GM18505 (cell line): ENCODE results near the gene ZNF680.
A peak's percentile ranks its signal among the peaks of the same experiment; 100 is the strongest.

ENCODE experiments used
- ATAC-seq: cut with Tn5 transposase; IDR thresholded peaks from one replicate; pipeline ENCODE4 v1.9.1; 2021; ENCODE audit not compliant: unreplicated experiment
- POLR2A ChIP-seq: IDR thresholded peaks from 4 replicates; pipeline ENCODE4 v1.6.1; 2011; ENCODE audit warnings: borderline replicate concordance; ENCODE audit not compliant: insufficient read depth, insufficient read length; ENCODE audit errors: extremely low read depth

Gene ZNF680

DNA sequence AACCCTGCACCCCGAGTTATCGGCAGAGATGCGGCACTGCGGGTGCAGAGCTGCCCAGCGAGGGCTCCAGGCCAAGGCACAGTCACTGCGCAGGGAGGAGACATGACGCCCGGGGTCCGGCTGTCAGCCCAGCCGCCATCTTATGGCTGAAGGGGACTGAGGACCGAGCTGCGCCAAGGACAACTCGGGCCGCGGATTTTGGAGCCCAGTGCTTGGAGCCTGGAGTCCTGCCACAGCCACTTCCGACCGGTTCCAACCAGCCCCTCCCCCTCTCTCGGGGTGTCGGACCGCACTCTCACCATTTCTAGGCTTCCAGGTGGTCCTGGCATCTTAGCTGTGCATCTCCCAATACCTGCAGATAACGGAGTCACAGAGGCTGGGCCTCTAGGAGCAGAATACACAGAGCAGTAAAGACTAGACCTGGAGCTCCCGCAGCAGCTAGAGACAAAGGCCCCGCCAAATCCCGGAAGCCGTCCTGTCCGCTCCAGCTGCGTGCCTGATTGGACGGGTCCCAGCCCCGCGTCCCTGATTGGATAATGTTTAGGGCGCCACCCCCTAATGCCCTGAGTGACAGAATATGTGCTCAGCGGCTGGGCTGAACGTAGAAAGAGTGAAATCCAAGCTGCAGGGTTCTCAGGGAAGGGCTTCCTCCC is at the start of gene ZNF680:
ZNF680 (minus strand) TSS at position 446 of the 653 bp plus-strand sequence; CDS start at position 329, 117 bp downstream.
- peak; percentile 61 for TF ChIP-seq POLR2A
- peak; percentile 99 for ATAC-seq

GRCh38 chr7:64612452-64612851 is 49.6 kb upstream of the ZNF680 start:
- no peak for TF ChIP-seq POLR2A
- ATAC-seq, result no peak

DNA sequence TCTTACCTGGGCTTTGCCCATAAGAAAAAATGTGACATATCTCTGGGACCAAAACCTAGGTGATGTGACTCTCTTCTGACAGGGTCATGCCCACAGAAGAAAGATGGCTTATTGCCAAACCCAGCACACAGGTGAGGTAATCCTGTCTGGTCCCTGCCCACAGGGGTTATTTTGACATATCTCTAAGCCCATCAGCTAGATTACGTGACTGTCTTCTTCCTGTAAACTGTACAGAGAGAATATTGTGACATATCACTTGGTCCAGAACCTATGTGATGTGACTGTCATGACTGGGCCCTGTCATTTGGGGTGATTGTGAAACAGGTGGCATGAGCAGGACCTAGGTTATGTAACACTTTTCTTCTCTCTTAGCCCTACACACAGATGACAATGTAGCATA is 48.8 kb upstream of the ZNF680 start:
- no peak for ATAC-seq
- no peak for TF ChIP-seq POLR2A

GRCh38 chr7:64610997-64611396 is 48.1 kb upstream of the ZNF680 start:
- no peak for ATAC-seq
- TF ChIP-seq POLR2A, result no peak

DNA sequence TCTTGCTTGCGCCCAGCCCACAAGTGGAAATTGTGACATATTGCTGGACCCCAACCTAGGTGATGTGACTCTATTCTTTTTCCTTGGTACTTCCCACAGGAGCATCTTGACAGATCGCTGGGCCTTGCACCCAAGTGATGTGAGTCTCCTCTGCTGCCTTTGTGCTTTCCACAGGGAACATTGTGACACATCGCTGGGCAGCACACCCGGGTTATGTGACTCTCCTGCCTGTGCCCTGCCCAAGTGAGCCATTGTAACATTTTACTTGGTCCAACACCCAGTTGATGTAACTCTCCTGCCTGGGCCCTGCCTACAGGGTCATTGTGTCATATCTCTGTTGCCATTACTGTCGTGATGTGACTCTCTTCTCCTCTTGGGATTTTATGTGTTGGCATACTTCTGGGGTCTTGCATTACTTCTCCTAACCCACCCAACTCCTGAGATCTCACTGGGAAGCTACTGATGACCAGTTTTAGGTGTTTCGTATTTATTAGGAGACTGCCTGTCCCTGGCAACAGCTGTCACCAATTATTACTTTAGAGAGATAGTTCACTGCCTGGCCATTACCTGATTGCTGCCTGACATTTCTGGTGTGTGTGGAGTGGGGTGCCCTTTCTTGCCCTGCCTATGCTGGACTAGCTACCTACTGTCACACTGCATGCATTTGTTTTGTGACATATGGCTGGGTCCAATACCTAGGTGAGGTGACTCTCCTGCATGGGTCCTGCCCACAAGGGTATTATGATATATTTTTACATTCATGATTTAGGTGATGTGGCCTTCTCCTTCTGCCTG is 45.4 kb upstream of the ZNF680 start:
- no peak for TF ChIP-seq POLR2A

GRCh38 chr7:64606385-64606784 is 43.5 kb upstream of the ZNF680 start:
- no peak for TF ChIP-seq POLR2A
- no peak for ATAC-seq

More for the DNA sequence above, 45.4 kb upstream of the ZNF680 start:
- ATAC-seq, result no peak

GRCh38 chr7:64603271-64603670 is 40.4 kb upstream of the ZNF680 start:
- no peak for TF ChIP-seq POLR2A
- no peak for ATAC-seq

DNA sequence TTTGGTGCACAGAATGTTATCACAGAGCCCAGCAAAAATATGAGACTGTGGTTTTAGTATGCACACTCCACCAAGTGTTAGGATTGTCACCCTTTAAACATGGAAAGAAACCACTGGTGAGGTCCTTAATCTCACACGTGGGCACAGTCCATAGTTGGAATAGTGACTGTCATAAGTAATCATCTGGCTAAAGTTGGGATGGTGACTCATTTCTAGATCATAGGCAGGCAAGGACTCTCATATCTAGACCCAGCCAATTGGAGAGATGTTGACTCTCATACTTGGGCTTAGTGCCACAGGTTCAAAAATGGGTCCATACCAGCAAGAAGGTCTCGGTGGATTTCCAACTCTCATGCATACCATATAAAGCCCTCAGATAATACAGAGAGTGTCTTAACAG is 39.6 kb upstream of the ZNF680 start:
- ATAC-seq, result no peak
- TF ChIP-seq POLR2A, result no peak

GRCh38 chr7:64602086-64602485 is 39.2 kb upstream of the ZNF680 start:
- no peak for TF ChIP-seq POLR2A
- no peak for ATAC-seq

GRCh38 chr7:64599359-64599758 is 36.5 kb upstream of the ZNF680 start:
- ATAC-seq, result no peak
- TF ChIP-seq POLR2A, result no peak

GRCh38 chr7:64590971-64591370 is 28.1 kb upstream of the ZNF680 start:
- no peak for ATAC-seq
- TF ChIP-seq POLR2A, result no peak

DNA sequence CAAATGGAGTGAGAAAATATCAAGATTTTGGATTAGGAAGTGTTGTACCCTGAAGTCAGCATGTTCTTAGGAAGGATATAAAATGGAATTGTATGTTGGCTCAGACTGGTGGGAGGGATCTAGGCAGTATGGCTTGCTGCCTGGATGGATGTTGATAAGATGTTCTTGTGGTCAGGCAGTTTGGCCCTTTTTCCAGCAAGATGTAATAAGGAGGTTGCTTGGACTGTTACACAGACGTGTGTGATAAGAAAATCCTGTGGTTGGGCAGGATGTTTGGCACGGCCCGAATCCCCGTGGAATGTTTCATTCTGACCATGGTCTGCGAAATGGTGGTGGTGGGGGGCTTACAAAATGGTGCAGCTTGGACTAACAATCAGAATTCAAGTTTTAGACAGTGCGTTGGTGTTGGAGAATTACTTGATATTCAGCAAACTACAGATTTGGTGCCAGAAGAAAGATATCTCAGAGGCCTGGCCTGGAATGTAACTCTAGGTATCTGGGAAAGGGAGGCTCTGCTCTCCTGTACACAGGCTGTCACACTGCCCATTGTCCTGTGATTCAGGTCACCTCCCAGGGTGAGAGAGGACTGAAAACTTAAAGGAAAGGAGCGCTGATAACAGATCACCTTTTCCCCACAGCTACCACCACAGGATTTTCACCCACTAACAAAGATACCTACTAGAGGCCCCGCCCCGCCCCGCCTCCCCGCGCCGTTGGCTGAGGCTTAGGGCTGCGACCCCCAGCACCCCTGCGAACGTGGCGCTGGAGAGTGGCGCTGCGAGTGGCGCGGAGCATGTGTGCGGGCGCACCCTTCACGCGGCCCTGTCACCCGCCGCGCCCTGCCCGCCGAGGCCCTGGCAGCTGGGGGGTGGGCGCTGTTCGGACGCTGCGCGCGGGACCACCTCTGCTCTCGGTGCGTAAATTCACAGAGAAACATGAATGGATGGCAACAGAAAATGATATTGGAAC is 19.3 kb upstream of the ZNF680 start:
- TF ChIP-seq POLR2A, result no peak
- ATAC-seq, result no peak

- no peak for ATAC-seq
- no peak for TF ChIP-seq POLR2A
Measured at GRCh38 chr7:64581391-64581790, 18.5 kb upstream of the ZNF680 start.
